Spleen (tissue), 11 donors: Measurements from ENCODE around the gene RCN2. TPM values are rescaled to one million over a fixed set of nuclear protein-coding genes. Genes with fewer than 3 reads are reported as not detected.

ENCODE experiments used
- DNase-seq: peaks from one replicate; pipeline ENCODE4 v3.0.0-alpha.2; 2020
- H3K27ac ChIP-seq, 8 donors: fragments of 200-600 bp; sonication (generic) in 7 of 8; 1 replicate in 4 of 8; 2 replicates in 4 of 8; pipeline versions ENCODE4 v1.5.0 to v1.8.0; 2016 to 2021; ENCODE audit warnings: inconsistent platforms in 4 of 8, mild to moderate bottlenecking in 4 of 8, moderate library complexity in 1 of 8
- H3K27me3 ChIP-seq, 7 donors: fragments of 200-600 bp; sonication (generic) in 6 of 7; replicated peaks in 1 of 7; 1 replicate in 4 of 7; 2 replicates in 3 of 7; pipeline versions ENCODE4 v1.5.0 to v1.8.0; 2016 to 2021; ENCODE audit warnings: inconsistent platforms in 3 of 7, mild to moderate bottlenecking in 1 of 7
- H3K36me3 ChIP-seq, 6 donors: fragments of 200-600 bp; sonication (generic) in 5 of 6; 1 replicate in 4 of 6; 2 replicates in 2 of 6; pipeline versions ENCODE4 v1.5.0 to v1.8.0; 2016 to 2021; ENCODE audit warnings: inconsistent platforms in 2 of 6
- H3K4me1 ChIP-seq, 6 donors: fragments of 200-600 bp; sonication (generic) in 5 of 6; 1 replicate in 3 of 6; 2 replicates in 3 of 6; pipeline versions ENCODE4 v1.5.0 to v1.8.0; 2016 to 2021; ENCODE audit warnings: inconsistent platforms in 3 of 6
- H3K4me3 ChIP-seq, 8 donors: fragments of 200-600 bp; sonication (generic) in 7 of 8; 1 replicate in 4 of 8; 2 replicates in 4 of 8; pipeline versions ENCODE4 v1.5.0 to v1.8.0; 2016 to 2021; ENCODE audit warnings: inconsistent platforms in 4 of 8, mild to moderate bottlenecking in 4 of 8, moderate library complexity in 2 of 8
- H3K9me3 ChIP-seq, 8 donors: fragments of 200-600 bp; sonication (generic) in 7 of 8; 1 replicate in 4 of 8; 2 replicates in 4 of 8; pipeline versions ENCODE4 v1.5.0 to v1.8.0; 2016 to 2021; ENCODE audit warnings: inconsistent platforms in 4 of 8
- CTCF ChIP-seq, 11 experiments: fragments of 200-600 bp in 7 of 11; fragments of 450-650 bp in 4 of 11; sonication (generic) in 4 of 11; IDR thresholded peaks in 8 of 11; conservative IDR thresholded peaks in 3 of 11; 1 replicate in 7 of 11; 2 replicates in 4 of 11; pipeline versions ENCODE4 v1.4.0 to v1.8.0; 2016 to 2021; ENCODE audit warnings: antibody characterized with exemption in 11 of 11, inconsistent platforms in 4 of 11, mild to moderate bottlenecking in 1 of 11
- POLR2A ChIP-seq, 3 donors: fragments of 450-650 bp; IDR thresholded peaks; one replicate each; pipeline ENCODE4 v1.5.1; 2017; ENCODE audit warnings: antibody characterized with exemption in 3 of 3, mild to moderate bottlenecking in 1 of 3
- POLR2AphosphoS5 ChIP-seq, 3 donors: sonication (generic); formaldehyde crosslinking; IDR thresholded peaks; one replicate each; pipeline ENCODE4 v1.5.1; 2017; ENCODE audit warnings: antibody characterized with exemption in 3 of 3
- WGBS, 5 donors: extraction: QIAGEN DNeasy Blood & Tissue Kit in 3 of 5; methylation state at CpG; one replicate each; pipeline versions ENCODE4 v1.1.5 to v1.1.7; 2013 to 2018; 5-methylcytosine and 5-hydroxymethylcytosine counted together
- intact Hi-C: fragments of 100-400 bp; cut with DNase I; formaldehyde crosslinking; loops from one replicate; pipeline ENCODE4 v1.15.0; 2023; ENCODE audit warnings: low total_unique reads
- polyA plus RNA-seq, 3 donors: library from polyadenylated mRNA; stranded (reverse); fragments of 200-250 nt; gene quantifications; one replicate each; pipeline ENCODE4 v1.2.1, GENCODE V29; 2013
- total RNA-seq, 7 donors: library from RNA; depleted of rRNA in 3 of 7; stranded (reverse); fragments of >200 nt in 3 of 7; fragmentation: NEBNext Ultra II Directional in 4 of 7; extraction: Animal tissue kit (Norgen Biotek cat#: 25700) in 4 of 7; gene quantifications; one replicate each; pipeline versions ENCODE4 v1.1.0 to v1.2.1, GENCODE V29; 2016 to 2021
- donor health status: healthy with polysubstance abuse.
- donor health status: DM: no; HTN: no; CAD: no; lungs with moderate emphysema.
- donor health status: DM: no; HTN: no; CAD: no.
- donor health status: Bipolar disorder and iron deficiency.
- donor health status: healthy.
- donor health status: DM: no; HTN: no; CAD: no.
- donor health status: DM: yes; HTN: yes; CAD: no.

The RCN2 gene
- total and polyA plus RNA-seq, 10 donors = 24.6 to 38.3 (median 31.6) TPM

GRCh38 chr15:76978522-76979330, 47.2 kb downstream of the RCN2 start:
- no peaks in the 10 kb centered on the region for H3K36me3 ChIP-seq
- H3K4me1 ChIP-seq = peaks cover 0 to 42% (median 5%) of the 10 kb centered on the region in 6 donors
- no peak for TF ChIP-seq POLR2A (IDR thresholded peaks at IDR 0.05)
- TF ChIP-seq POLR2AphosphoS5 (IDR thresholded peaks at IDR 0.05) = no peak
- no peak for TF ChIP-seq CTCF (IDR thresholded peaks at IDR 0.05 in 8 of 11, conservative IDR thresholded peaks at IDR 0.05 in 3 of 11)
- intact Hi-C loops = loop anchor here (10.0 kb wide), 1 partner anchor 46 kb away; no protein-coding TSS in a partner anchor
- peaks cover 0 to 3% (median 0%) of the 10 kb centered on the region in 7 donors for H3K27me3 ChIP-seq
- no peak overlapping the region for H3K27ac ChIP-seq
- whole genome bisulfite sequencing, 5 donors = 92 to 97% (median 94%) methylated on average over 10 to 18 of the region's 18 CpGs
- H3K9me3 ChIP-seq = peaks cover 0 to 6% (median 0%) of the 10 kb centered on the region in 8 donors
- no peak overlapping the region for H3K4me3 ChIP-seq
- no peak for DNase-seq

- Histone ChIP-seq H3K4me3 (no peak overlapping the region), H3K27ac (no peak overlapping the region), H3K36me3 (no peaks in the 10 kb centered on the region), H3K27me3 (peaks cover 0 to 3% (median 0%) of the 10 kb centered on the region in 7 donors), H3K9me3 (peaks cover 0 to 6% (median 0%) of the 10 kb centered on the region in 8 donors), H3K4me1 (peaks cover 0 to 42% (median 8%) of the 10 kb centered on the region in 6 donors)
- no peak for DNase-seq
- WGBS, 5 donors = 75 to 96% (median 94%) methylated on average over 11 to 23 of the region's 23 CpGs
- TF ChIP-seq POLR2A (IDR thresholded peaks at IDR 0.05) = no peak
- TF ChIP-seq POLR2AphosphoS5 (IDR thresholded peaks at IDR 0.05) = no peak
- intact Hi-C loops = loop anchor here (10.0 kb wide), 1 partner anchor 45 kb away; no protein-coding TSS in a partner anchor
Measured at GRCh38 chr15:76979331-76979925, 47.9 kb downstream of the RCN2 start.

- no peak for DNase-seq
- WGBS, 5 donors = 91 to 96% (median 93%) methylated on average over 7 of the region's 7 CpGs
- Histone ChIP-seq H3K4me3 (no peak overlapping the region), H3K27ac (no peak overlapping the region), H3K9me3 (peaks cover 0 to 6% (median 0%) of the 10 kb centered on the region in 8 donors), H3K4me1 (peaks cover 0 to 39% (median 9%) of the 10 kb centered on the region in 6 donors), H3K36me3 (no peaks in the 10 kb centered on the region), H3K27me3 (peaks cover 0 to 3% (median 0%) of the 10 kb centered on the region in 7 donors)
- intact Hi-C loops = loop anchor here (10.0 kb wide), 1 partner anchor 45 kb away; no protein-coding TSS in a partner anchor
- TF ChIP-seq POLR2A (IDR thresholded peaks at IDR 0.05) (no peak), CTCF (IDR thresholded peaks at IDR 0.05 in 8 of 11, conservative IDR thresholded peaks at IDR 0.05 in 3 of 11) (no peak), POLR2AphosphoS5 (IDR thresholded peaks at IDR 0.05) (no peak)
Measured at GRCh38 chr15:76979996-76980520, 48.5 kb downstream of the RCN2 start.

GRCh38 chr15:76982356-76982755, 50.8 kb downstream of the RCN2 start:
- peaks cover 0 to 40% (median 7%) of the 10 kb centered on the region in 6 donors for H3K4me1 ChIP-seq
- peak overlapping the region in 1 of 8 donors; percentile 81 for H3K27ac ChIP-seq
- H3K36me3 ChIP-seq = no peaks in the 10 kb centered on the region
- intact Hi-C loops = no loop called here
- no peak for TF ChIP-seq POLR2A (IDR thresholded peaks at IDR 0.05)
- TF ChIP-seq CTCF (IDR thresholded peaks at IDR 0.05 in 8 of 11, conservative IDR thresholded peaks at IDR 0.05 in 3 of 11) = no peak
- H3K9me3 ChIP-seq = peaks cover 0 to 6% (median 0%) of the 10 kb centered on the region in 8 donors
- H3K4me3 ChIP-seq = no peak overlapping the region
- peaks cover 0 to 3% (median 0%) of the 10 kb centered on the region in 7 donors for H3K27me3 ChIP-seq
- 85 to 94% (median 89%) methylated on average over 9 of the region's 9 CpGs for WGBS, 5 donors
- DNase-seq = no peak
